A673 (cell line): Measurements from ENCODE around the gene LEO1. TPM values are rescaled to one million over a fixed set of nuclear protein-coding genes. Genes with fewer than 3 reads are reported as not detected.

ENCODE experiments used
- BruUV-seq: library from RNA; stranded (reverse); fragments of 400-500 nt; replicated peaks from 2 replicates; lab custom pipeline; 2021; lab: Mats Ljungman, UMichigan
- CTCF ChIA-PET: fragments of 300-600 bp; sonication (Branson Sonifier 250); formaldehyde crosslinking; loops from one replicate; lab custom pipeline; 2022; ENCODE audit warnings: antibody characterized with exemption; lab: Charles Lee
- POLR2A ChIA-PET: fragments of 300-600 bp; sonication (Branson Sonifier 250); formaldehyde crosslinking; loops from one replicate; lab custom pipeline; 2022; ENCODE audit warnings: antibody characterized with exemption; ENCODE audit not compliant: low non-redundant PET; lab: Charles Lee
- DNase-seq: peaks from one replicate; pipeline ENCODE4 v3.0.0-alpha.2; 2015; ENCODE audit warnings: low spot score
- H3K27ac ChIP-seq: fragments of 200-600 bp; sonication (generic); 2 replicates; pipeline ENCODE4 v1.5.1; 2016; ENCODE audit warnings: mixed run types, low read depth, mild to moderate bottlenecking, mixed read lengths, antibody characterized with exemption, low read length; ENCODE audit not compliant: poor library complexity, severe bottlenecking
- H3K27me3 ChIP-seq: fragments of 200-600 bp; sonication (generic); replicated peaks from 2 replicates; pipeline ENCODE4 v1.6.1; 2017; ENCODE audit warnings: mixed run types, low read depth, mild to moderate bottlenecking, mixed read lengths, antibody characterized with exemption, low read length; ENCODE audit not compliant: insufficient read depth, poor library complexity
- H3K36me3 ChIP-seq: fragments of 200-600 bp; sonication (generic); 2 replicates; pipeline ENCODE4 v1.6.1; 2016; ENCODE audit warnings: mixed run types, mild to moderate bottlenecking, mixed read lengths, antibody characterized with exemption, low read length; ENCODE audit not compliant: insufficient read depth, poor library complexity, severe bottlenecking
- H3K4me1 ChIP-seq: fragments of 200-600 bp; sonication (generic); 2 replicates; pipeline ENCODE4 v1.6.1; 2017; ENCODE audit warnings: mixed run types, mild to moderate bottlenecking, mixed read lengths, antibody characterized with exemption, low read length; ENCODE audit not compliant: insufficient read depth, poor library complexity, severe bottlenecking
- H3K4me3 ChIP-seq: fragments of 200-600 bp; sonication (generic); 2 replicates; pipeline ENCODE4 v1.5.1; 2016; ENCODE audit warnings: low read depth, mixed run types, mild to moderate bottlenecking, mixed read lengths, low read length; ENCODE audit not compliant: poor library complexity, severe bottlenecking
- H3K9me3 ChIP-seq: fragments of 200-600 bp; sonication (generic); 2 replicates; pipeline ENCODE4 v1.6.1; 2016; ENCODE audit warnings: mixed run types, low read depth, mild to moderate bottlenecking, mixed read lengths, antibody characterized with exemption, low read length; ENCODE audit not compliant: poor library complexity, severe bottlenecking
- CTCF ChIP-seq: fragments of 300-800, 200-600 bp; sonication (generic); conservative IDR thresholded peaks from 2 replicates; pipeline ENCODE4 v1.5.1; 2017; ENCODE audit warnings: low read depth, mild to moderate bottlenecking, antibody characterized with exemption, low read length, moderate library complexity, mixed read lengths
- EZH2 ChIP-seq: fragments of 200-600 bp; sonication (generic); IDR thresholded peaks from 2 replicates; pipeline ENCODE4 v1.6.1; 2017; ENCODE audit warnings: borderline replicate concordance, low read depth, mild to moderate bottlenecking, mixed read lengths, antibody characterized with exemption, low read length; ENCODE audit not compliant: poor library complexity, severe bottlenecking
- intact Hi-C: fragments of 100-400 bp; cut with micrococcal nuclease; formaldehyde crosslinking; loops from one replicate; pipeline ENCODE4 v1.10.0; 2022; ENCODE audit not compliant: unreplicated experiment
- total RNA-seq: library from RNA; stranded (reverse); gene quantifications from 2 replicates; pipeline ENCODE4 v1.2.3, GENCODE V29; 2021

Gene LEO1
- total RNA-seq, 1 experiment from 2014 or later: 40.0 TPM

- DNase-seq: no peak
- intact Hi-C loops: loop anchor here (10.0 kb wide), 1 partner anchor 765 kb away; no protein-coding TSS in a partner anchor
- no peak for TF ChIP-seq EZH2
- TF ChIP-seq CTCF: no peak
- BruUV-seq: no TSS peak
- H3K36me3 ChIP-seq: peaks cover 8% of the 10 kb centered on the region
- no peaks in the 10 kb centered on the region for H3K27me3 ChIP-seq
- H3K4me1 ChIP-seq: peaks cover 6% of the 10 kb centered on the region
- peak overlapping the region; percentile 89 for H3K4me3 ChIP-seq
- CTCF ChIA-PET: no interaction called here
- POLR2A ChIA-PET: no interaction called here
- peaks cover 9% of the 10 kb centered on the region for H3K9me3 ChIP-seq
- H3K27ac ChIP-seq: no peak overlapping the region
Measured at GRCh38 chr15:51969728-51970127, 1.9 kb downstream of the LEO1 start.

GRCh38 chr15:51967583-51967982 lies 4.0 kb downstream of the LEO1 start:
- DNase-seq: no peak
- TF ChIP-seq EZH2 (no peak), CTCF (no peak)
- Histone ChIP-seq H3K36me3 (peaks cover 17% of the 10 kb centered on the region), H3K4me1 (peaks cover 6% of the 10 kb centered on the region), H3K27me3 (no peaks in the 10 kb centered on the region), H3K4me3 (no peak overlapping the region), H3K9me3 (peaks cover 9% of the 10 kb centered on the region), H3K27ac (no peak overlapping the region)
- no TSS peak for BruUV-seq
- intact Hi-C loops: no loop called here
- POLR2A ChIA-PET: no interaction called here
- CTCF ChIA-PET: no interaction called here

- H3K27ac ChIP-seq: no peak overlapping the region
- intact Hi-C loops: no loop called here
- H3K36me3 ChIP-seq: peaks cover 25% of the 10 kb centered on the region
- H3K9me3 ChIP-seq: peaks cover 9% of the 10 kb centered on the region
- peaks cover 6% of the 10 kb centered on the region for H3K4me1 ChIP-seq
- no TSS peak for BruUV-seq
- no peak overlapping the region for H3K4me3 ChIP-seq
- ChIA-PET POLR2A (no interaction called here), CTCF (no interaction called here)
- no peak for DNase-seq
- no peaks in the 10 kb centered on the region for H3K27me3 ChIP-seq
- no peak for TF ChIP-seq CTCF
- TF ChIP-seq EZH2: no peak
Measured at GRCh38 chr15:51966192-51966591, 5.4 kb downstream of the LEO1 start.
